HG03558 (cell line): ENCODE results near the gene GALNT18.

ENCODE experiments used
- ATAC-seq: cut with Tn5 transposase; IDR thresholded peaks from one replicate; pipeline ENCODE4 v1.9.1; 2021; ENCODE audit warnings: moderate number of reproducible peaks; ENCODE audit not compliant: unreplicated experiment; ENCODE audit errors: extremely low read depth

GALNT18 gene

DNA sequence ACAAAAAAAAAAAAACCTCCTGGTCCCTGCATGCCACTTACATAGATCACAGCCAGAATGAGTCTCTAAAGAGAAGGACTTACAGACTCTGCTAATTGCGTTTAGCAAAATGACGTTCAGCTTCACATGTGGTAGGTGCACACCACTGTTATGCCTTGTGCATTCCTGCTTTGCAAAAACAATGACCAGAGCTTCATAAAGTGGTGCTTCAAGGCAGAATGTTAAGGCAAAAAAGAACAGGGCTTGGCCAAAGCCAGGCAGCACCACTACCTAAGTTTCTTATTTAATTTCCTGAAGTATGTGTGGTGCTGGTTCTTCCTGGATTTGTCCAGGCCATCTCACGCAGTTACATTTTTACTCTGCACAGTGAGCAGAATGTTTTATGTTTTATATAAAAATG, 85.2 kb downstream of the GALNT18 start:
- ATAC-seq, result no peak

DNA sequence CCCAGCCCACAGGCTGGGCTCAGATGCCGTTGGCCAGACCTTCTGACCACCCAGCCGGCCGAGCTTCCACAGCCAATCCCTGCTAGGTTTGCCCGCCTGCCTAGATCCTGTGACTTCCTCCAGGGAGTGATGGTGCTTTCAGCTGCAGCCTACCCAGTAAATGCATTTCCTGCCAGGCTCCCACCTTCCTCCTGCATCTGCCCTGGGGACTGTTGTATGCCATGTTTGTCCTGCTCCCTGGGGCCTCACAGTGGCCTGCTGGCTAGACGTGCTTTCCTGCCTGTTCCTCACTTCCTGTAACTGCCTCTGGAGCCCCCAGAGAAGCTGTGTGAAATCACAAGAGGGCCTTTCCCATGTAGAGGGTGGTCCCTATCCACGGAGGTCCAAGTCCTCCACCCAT, 86.2 kb downstream of the GALNT18 start:
- ATAC-seq, result no peak

DNA sequence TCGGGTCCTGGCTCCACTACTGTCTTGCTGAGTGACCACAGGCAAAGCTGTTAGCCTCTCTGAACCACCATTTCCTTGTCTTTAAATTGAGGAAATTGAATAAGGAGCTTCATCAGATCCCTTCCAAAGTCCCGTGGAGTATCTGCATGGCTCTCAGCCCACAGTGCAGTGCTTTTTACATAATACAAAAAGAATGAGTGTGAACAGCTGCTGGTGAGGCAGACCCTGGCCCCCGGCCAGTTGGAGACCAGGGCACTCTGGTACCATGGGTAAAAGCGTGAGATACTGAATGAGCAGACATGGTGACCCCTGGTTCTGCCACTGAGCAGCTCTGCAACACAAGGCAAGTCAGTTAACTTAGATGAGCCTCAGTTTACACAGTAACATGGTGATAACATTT, 86.8 kb downstream of the GALNT18 start:
- no peak for ATAC-seq

DNA sequence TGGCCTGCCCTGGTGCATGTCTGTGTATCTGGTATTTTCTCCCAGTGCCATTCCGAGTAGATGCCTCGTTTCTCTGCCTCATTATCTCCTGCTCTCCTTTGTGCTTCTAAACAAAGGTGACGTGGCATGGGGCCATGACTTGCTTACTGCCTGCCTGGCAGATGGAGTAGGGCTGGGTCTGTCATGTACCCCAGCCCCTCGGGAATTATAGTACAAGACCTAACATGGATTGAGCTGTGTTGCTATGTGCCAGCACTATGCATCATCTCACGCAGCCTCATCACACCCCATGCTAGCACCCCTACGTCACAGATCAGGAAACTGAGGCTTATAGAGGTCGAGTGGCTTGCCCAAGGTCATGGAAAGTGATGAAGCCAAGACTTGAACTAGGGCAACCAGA, 88.1 kb downstream of the GALNT18 start:
- no peak for ATAC-seq

DNA sequence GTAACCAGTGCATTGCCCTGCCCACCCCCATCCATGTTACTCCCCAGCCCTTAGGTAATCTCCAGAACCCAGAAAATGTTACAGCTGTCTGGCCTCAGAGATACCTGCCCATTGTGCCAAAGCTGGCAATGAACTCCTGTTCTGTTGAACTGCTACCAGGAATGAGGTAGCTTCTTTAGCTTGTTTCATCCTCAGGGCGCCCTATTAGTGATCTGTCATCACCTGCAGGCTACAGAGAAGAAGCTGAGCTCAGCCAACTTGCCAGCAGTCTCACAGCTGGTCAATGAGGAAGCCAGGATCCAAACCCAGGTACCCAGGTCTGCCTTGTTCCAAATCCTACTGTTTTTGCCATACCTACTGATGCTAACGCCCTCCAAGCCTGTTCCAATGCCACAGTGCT, 88.7 kb downstream of the GALNT18 start:
- ATAC-seq, result no peak

DNA sequence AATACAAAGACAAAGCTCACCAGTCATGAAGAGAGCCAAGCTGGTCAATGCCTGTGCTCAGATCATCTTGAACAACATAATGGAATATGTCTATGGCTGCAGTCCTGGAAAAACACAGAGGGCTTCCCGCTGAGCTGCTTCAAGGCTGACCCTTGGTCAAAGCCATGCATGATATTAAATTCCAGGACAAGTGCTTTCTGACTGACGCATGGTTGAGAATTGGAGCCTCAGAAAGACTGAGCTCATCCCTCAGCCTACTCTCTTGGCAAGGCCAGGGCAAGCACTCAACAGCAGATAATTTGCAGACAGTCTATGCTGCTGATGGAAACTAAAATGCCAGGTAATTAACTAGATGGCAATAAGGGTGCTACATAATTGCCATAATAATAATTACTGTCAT, 89.2 kb downstream of the GALNT18 start:
- no peak for ATAC-seq

DNA sequence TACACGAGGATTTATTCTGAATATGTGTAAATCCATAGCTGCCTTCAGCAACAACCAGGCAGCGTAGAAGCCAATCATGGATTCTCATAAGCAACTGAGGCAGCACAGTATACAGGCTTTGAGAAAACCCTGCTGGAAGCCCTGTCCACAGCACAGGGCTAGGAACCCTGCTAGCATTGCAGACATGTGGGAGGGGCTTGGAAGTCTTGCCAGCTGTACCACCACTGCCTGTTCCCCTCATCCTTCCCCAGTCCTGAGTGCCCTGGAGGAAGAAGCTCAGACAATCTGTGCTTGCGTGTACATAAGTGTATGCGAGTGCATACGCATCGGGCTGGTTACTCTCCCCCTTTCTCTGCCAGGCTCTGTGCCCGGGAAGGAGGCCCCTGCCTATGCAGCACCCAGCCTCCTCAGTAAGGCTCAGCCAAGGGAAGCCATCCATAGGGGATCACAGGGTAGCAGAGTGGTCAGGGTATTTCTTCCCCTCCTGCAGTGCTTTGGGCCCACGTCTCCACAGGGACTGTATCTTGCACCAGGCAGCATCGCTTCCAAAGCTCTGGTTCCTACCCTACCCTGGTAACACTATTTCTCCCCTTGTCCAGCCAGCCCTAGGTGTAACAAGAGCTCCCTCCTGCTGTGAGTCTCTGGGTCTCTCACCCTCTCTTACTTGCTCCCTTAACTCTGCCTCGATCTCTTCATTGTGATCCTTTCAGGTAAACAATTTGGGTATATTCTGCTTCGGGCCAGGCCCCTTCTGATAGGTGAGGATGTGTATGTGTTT, 90.5 kb downstream of the GALNT18 start:
- ATAC-seq, result no peak

DNA sequence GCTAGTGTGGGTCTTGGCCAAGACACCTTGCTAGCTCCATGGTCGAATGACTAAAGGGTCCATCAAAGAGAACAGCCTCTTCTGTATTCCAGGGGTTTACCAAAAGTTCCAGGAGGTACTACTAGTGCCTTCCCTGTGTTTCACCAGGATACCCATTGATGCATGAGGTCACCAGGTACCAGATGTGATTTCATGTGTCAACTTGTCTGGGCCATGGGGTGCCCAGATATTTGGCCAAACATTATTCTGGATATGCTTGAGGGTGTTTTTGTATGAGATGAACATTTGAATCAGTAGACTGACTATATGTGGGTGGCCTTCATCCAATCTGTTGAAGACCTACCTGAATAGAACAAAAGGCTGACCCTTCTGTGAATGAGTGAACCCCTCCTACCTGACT, 92.8 kb downstream of the GALNT18 start:
- ATAC-seq, result no peak

DNA sequence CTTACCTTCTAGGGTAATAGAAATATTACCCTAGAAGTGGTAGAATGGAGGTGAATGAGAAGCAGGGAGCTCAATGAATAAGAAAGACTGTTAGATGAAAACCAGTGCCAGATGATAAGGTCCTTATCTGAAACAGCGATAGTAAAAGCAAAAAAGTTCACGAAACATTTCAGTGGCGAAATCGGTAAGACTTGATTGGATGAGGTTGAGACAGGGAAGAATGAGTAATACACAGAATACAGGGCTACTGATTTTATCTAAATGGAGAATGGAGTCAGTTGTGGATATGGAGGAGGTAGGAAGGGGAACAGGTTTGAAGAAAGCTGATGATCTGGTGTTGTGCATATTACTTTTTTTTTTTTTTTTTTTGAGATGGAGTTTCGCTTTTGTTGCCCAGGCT, 96.5 kb downstream of the GALNT18 start:
- no peak for ATAC-seq

DNA sequence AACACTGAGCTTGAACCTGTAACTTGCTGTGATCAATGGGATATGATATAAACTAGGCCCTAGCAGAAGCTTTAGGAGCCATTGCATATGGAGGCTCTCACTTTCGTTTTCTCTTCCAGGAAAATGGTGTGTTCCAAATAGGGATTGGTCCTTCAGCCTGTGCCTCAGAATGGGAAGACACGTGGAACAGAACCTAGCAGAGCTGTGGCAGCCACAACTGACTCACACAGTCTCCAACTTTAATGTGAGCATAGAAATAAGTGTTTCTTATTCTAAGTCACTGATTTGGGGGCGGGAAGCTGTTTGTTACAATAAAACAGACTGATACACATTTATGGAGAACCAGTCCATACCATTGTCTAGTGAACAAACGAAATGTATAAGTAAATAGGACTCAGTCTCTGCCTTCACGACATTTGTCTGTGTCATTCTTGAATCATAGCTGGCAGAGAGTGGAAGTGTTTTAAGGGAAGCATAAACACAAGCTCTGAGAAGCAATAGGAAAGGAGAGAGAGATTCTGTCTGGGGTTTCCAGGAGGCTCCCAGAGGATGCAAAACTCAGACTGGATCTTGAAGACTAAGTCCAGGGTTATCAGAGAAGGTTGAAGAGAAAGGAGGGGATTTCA, 97.3 kb downstream of the GALNT18 start:
- no peak for ATAC-seq

DNA sequence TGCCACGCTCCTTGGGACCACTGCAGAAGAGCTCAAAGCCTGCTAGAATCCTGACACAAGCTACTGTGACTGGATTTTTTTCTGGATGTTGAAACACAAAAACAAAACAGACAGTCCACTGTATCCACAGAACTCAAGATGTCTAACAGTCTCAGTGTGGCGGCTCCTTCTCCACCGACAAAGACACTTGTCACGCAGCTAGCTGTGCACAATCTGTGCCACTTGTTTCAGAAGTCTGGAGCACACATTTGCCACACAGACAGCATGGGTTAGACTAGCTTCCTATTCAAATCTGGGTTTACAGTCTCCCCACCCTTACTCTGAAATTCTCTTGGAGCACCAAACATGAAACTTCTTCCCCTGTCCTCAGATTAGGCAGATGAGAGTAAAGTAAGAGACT, 99.2 kb downstream of the GALNT18 start:
- ATAC-seq, result no peak

DNA sequence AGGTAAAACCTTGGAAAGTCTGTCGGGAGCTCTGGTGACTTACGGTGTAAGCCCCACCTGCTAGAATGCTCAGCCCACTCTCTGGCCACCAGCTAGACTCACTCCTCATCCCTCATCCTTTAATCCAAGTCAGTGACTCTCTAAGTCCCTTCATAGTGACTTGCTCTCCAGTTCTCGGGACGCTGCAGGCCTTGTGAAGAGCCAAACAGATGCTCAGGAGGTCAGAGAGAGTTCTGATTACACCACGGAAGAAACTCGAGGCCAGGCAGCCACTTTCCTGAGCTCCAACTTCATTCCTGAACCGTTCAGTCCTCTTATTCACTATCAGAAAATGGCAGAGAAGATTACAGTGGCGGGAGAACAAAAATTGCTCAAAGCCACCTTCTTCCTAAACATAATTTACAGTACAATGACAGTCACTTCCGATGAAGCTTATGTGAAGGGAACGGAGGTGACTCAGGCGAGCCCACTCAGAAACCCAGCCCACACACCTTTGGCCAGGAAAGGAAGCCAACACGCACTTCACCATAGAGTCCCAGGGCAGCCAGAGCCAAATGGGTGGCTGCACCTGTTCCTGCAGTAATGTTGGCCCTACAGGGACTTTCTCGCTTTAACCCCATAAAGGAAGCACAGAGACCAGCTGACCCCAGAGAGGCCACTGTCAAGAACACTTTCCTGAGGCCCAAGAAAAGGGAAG, 100.4 kb downstream of the GALNT18 start:
- ATAC-seq, result no peak

DNA sequence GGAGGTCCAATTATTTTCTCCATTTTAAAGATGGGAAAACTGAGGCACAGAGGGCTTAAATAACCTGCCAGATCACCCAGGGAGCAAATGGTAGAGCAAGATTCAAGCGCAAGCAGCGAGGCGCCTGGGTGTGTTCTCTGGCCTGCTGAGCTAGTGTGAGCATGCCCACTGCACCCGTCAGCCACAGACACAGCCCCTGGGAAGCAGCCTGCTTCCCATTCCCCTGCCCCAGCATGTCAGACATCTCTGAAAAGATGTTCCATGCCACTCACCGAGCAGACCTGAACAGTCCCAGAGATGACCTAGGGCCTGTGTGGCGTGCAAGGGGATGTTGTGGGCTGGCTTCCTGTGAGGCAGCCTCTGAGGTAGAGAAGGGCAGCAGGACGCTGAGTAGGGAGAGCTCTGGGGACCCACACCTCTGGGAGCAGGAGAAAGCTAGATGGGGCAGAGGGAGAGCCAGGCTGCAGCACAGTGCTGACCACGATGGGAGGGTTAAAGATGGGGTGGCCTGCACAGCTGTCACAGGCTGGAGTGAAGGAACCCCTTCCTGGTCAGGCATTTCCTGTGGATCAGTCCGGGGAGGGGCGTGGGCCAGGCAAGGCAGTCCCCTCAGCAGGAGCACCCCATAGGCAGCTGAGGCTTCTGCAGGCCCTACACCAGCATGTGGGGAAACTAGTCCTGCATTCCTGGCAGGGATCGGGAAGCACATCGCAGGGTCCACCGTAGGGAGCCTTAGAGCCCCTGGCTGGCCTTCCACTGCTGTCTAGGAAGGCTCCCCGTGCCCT, 101.4 kb downstream of the GALNT18 start:
- ATAC-seq, result no peak

DNA sequence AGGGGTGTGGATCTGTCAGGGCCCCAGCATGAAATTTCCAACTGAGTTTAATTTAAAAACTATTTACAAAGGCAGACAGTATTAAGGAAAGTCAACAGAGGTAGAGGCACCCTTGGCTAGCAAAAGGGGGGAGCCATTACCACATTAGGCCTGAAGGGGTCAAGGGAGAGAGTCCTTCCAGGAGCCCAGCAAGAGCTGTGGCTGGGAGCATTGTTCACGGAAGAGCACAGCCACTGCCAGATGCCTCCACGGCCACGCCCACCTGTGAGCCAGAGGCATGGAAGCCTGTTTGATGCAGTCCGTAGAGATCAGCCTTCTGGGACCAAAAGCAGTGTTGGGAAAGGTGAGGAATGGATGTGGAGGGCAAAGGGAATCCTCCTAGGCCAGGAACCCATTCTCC, 102.6 kb downstream of the GALNT18 start:
- no peak for ATAC-seq

DNA sequence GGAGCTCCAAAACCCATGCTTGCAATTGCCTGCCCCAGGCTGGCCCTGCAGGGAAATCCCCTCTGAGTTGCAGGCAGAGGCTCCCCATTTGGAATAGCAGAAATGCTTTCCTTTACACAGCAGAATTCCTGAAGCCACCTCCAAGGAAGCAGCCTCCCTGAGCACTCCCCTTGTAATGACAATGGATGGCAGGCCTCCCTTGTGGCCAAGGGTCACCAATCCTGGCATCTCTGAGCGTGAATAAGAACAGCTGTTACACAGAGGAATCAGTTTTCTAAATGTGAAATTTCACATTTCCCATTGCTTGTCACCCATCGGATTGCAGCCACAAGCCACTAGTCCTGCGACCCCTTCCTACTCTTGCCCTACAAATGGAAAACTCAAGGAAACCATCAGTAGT, 107.6 kb downstream of the GALNT18 start:
- no peak for ATAC-seq

DNA sequence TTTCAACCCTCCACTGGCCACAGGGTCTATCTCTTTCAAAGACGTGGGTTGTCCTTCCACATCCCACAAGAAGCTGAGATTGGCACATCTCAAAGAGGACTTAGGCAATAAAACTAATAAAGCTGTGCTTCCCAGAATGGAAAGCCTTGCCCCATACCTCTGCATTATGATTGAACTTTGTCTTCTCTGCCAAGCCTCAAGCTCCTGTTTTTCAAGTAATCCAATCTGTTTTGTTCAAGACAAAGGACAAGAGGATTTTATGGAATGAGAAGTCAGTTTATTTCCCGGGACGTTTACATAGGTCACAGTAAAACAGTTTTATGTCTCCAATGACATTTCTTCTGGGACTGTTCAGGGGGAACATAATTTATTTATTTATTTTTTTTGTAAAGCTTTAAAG, 108.4 kb downstream of the GALNT18 start:
- ATAC-seq, result no peak

DNA sequence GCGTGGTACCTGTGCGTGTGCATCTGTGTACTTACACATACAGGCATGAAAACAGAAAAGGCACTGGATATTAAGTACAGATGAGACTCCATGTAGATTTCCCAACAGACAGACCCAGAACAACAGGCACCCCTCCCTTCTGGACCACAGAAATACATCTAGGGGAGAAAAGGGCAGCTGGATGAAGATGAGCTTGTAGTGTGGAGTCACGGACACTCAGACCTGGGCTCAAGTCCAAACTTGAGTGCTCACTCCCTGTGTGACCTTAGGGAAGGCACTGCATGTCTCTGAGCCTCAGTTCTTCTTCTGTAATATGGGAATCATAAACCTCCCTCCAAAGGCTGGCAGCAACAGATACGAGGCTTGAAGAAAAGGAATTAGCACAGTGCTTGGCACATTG, 108.9 kb downstream of the GALNT18 start:
- ATAC-seq, result no peak

DNA sequence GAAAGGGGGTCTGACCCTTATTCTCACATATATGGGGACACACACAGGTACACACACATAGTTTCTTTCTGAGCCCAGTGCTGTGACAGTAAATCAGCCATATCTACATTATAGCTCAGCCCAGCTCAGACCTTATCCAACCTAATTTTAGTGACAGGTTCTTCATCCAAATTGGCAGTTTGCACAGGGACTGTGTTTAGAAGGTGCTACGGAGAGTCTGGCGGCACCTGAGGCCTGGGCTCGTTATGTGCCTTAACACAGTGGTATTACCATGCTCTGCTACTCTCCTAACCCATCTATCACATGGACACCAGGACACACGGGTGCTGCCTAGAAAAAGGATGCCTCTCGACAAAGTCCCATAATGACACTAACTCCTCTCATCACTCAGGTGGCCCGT, 109.3 kb downstream of the GALNT18 start:
- ATAC-seq, result no peak

DNA sequence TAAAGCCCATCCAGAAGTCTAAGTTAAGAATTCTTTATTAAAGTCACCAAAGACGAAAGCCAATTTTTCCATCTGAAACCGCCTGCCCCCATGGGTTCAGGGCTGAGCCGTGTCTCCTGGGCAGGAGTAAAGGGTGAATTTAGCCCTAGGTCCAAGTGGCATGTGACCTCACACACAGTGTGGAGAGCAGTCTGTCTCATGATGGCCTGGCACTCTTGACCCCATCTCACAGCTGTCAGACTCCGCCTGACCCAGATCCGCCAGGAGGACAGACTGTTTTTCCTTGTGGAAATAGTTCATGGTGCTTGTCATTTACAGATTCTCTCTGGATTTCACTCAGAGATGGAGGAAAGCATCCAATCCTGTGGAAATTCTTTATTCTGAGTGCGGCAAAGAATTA, 109.7 kb downstream of the GALNT18 start:
- ATAC-seq, result no peak

DNA sequence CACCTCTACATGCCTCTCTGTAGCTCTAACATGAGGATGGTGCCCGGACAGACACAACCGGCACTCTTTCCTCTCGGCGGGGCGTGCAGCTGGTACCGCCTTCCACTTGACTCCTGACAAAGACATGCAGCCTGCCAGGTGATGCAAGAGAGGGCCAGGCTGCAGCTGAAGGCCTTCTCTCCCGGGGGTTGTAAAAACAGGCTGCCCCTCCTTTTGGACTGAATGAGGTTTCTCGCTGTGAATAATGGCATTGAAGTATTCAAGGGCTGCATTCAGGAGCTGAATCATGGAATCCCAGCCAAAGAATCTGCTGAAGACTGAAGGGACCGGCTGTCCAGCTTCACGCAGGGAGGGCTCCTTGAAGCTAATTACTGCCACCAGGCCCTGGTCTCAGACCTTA, 110.9 kb downstream of the GALNT18 start:
- ATAC-seq, result no peak

DNA sequence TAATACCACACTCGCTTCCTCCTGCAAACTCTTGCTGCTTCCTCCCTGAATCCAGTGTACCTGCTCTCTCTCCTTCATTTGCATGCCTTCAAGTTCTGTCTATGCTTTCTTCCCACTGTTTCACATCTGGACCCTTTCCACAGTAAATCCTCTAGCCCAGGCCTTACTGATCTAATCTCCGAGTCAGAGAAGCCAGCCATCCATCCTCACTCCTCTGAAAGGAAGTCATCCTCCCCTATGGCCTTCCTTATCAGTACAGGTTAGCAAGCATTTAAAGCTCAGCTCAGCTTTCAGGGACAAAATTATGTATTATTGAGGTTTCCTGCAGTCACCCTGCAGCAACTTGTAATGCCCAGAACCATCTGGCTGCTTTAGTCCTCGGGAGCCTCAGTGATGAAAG, 116.1 kb downstream of the GALNT18 start:
- ATAC-seq, result no peak
